ENCODE measurements around the gene GTF3C4. TPM values are rescaled to one million over a fixed set of nuclear protein-coding genes. Genes with fewer than 3 reads are reported as not detected.

GTF3C4 gene
- total RNA-seq, 1 experiment from 2014 or later = 25.1 TPM

GRCh38 chr9:132631685-132632084, 38.6 kb upstream of the GTF3C4 start:
- no peak for ATAC-seq
- CTCF ChIA-PET = no interaction called here
- intact Hi-C loops (cut with micrococcal nuclease; ENCODE audit: unreplicated experiment) = no loop called here

GRCh38 chr9:132632413-132633129, 37.7 kb upstream of the GTF3C4 start:
- POLR2A ChIA-PET = no interaction called here
- no peak for DNase-seq (ENCODE audit: low read depth, low spot score)
- in situ Hi-C loops (cut with HindIII; ENCODE audit: low pct_unique_long_range_greater_than_20kb, low sequenced_read_pairs) = no loop called here

More at GRCh38 chr9:132631685-132632084, 38.6 kb upstream of the GTF3C4 start:
- Histone ChIP-seq H3K27ac (ENCODE audit: low read length) (no peak overlapping the region), H3K4me1 (ENCODE audit: control insufficient read depth, insufficient read depth, low read length) (no peaks in the 10 kb centered on the region), H3K27me3 (ENCODE audit: control insufficient read depth, insufficient read depth, low read length) (no peaks in the 10 kb centered on the region), H3K4me3 (ENCODE audit: low read depth in 2 of 2, low read length in 2 of 2) (no peak overlapping the region), H3K9me3 (ENCODE audit: control insufficient read depth, insufficient read depth, low read depth, low read length) (no peaks in the 10 kb centered on the region), H3K36me3 (ENCODE audit: control insufficient read depth, insufficient read depth, low read length) (peaks cover 4% of the 10 kb centered on the region)
- no TSS peak for BruUV-seq (replicated peaks)
- POLR2A ChIA-PET = no interaction called here
- DNase-seq (ENCODE audit: low read depth, low spot score) = no peak
- TF ChIP-seq TCF7L2 (IDR thresholded peaks at IDR 0.05; ENCODE audit: low read depth, low read length) (no peak), SIN3A (IDR thresholded peaks at IDR 0.05; ENCODE audit: borderline replicate concordance, insufficient read depth, low read depth, low read length) (no peak), REST (IDR thresholded peaks at IDR 0.05; ENCODE audit: insufficient read depth in 1 of 2, low read depth in 2 of 2, low read length in 1 of 2) (no peak), POLR2AphosphoS5 (IDR thresholded peaks at IDR 0.05; ENCODE audit: low read depth, low read length) (no peak)
- TF ChIP-seq, protein P1, sequence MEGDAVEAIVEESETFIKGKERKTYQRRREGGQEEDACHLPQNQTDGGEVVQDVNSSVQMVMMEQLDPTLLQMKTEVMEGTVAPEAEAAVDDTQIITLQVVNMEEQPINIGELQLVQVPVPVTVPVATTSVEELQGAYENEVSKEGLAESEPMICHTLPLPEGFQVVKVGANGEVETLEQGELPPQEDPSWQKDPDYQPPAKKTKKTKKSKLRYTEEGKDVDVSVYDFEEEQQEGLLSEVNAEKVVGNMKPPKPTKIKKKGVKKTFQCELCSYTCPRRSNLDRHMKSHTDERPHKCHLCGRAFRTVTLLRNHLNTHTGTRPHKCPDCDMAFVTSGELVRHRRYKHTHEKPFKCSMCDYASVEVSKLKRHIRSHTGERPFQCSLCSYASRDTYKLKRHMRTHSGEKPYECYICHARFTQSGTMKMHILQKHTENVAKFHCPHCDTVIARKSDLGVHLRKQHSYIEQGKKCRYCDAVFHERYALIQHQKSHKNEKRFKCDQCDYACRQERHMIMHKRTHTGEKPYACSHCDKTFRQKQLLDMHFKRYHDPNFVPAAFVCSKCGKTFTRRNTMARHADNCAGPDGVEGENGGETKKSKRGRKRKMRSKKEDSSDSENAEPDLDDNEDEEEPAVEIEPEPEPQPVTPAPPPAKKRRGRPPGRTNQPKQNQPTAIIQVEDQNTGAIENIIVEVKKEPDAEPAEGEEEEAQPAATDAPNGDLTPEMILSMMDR (IDR thresholded peaks at IDR 0.05) = no peak
- in situ Hi-C loops (cut with HindIII; ENCODE audit: low pct_unique_long_range_greater_than_20kb, low sequenced_read_pairs) = no loop called here

More at GRCh38 chr9:132632413-132633129, 37.7 kb upstream of the GTF3C4 start:
- Histone ChIP-seq H3K27me3 (ENCODE audit: control insufficient read depth, insufficient read depth, low read length) (no peaks in the 10 kb centered on the region), H3K27ac (ENCODE audit: low read length) (no peak overlapping the region), H3K4me1 (ENCODE audit: control insufficient read depth, insufficient read depth, low read length) (no peaks in the 10 kb centered on the region), H3K36me3 (ENCODE audit: control insufficient read depth, insufficient read depth, low read length) (peaks cover 6% of the 10 kb centered on the region), H3K9me3 (ENCODE audit: control insufficient read depth, insufficient read depth, low read depth, low read length) (no peaks in the 10 kb centered on the region), H3K4me3 (ENCODE audit: low read depth in 2 of 2, low read length in 2 of 2) (no peak overlapping the region)
- CTCF ChIA-PET = no interaction called here
- ATAC-seq = no peak
- intact Hi-C loops (cut with micrococcal nuclease; ENCODE audit: unreplicated experiment) = no loop called here
- BruUV-seq (replicated peaks) = no TSS peak
- no peak for TF ChIP-seq REST (IDR thresholded peaks at IDR 0.05; ENCODE audit: insufficient read depth in 1 of 2, low read depth in 2 of 2, low read length in 1 of 2)
- no peak for TF ChIP-seq POLR2AphosphoS5 (IDR thresholded peaks at IDR 0.05; ENCODE audit: low read depth, low read length)
- TF ChIP-seq, protein P1 (IDR thresholded peaks at IDR 0.05) = no peak
- no peak for TF ChIP-seq TCF7L2 (IDR thresholded peaks at IDR 0.05; ENCODE audit: low read depth, low read length)
- no peak for TF ChIP-seq SIN3A (IDR thresholded peaks at IDR 0.05; ENCODE audit: borderline replicate concordance, insufficient read depth, low read depth, low read length)

Data from Panc1 (cell line).